Renal pelvis (tissue), 12 donors: ENCODE data around the gene ANKMY2. TPM values are rescaled to one million over a fixed set of nuclear protein-coding genes. Genes with fewer than 3 reads are reported as not detected.
A peak's percentile ranks its signal among the peaks of the same experiment; 100 is the strongest.
"Not testable (repeated sequence)": the region's sequence is repeated elsewhere in the genome, so short reads cannot be mapped to it uniquely, and the experiment has no call there.

Experiments used
- DNase-seq: peaks from one replicate; pipeline ENCODE4 v3.0.0-alpha.2; 2013
- long read RNA-seq, 16 experiments: transcript quantifications; one replicate each; lab custom pipeline, GENCODE V29; 2026
- polyA plus RNA-seq, 3 donors: library from polyadenylated mRNA; unstranded; fragments of 120-200 nt; gene quantifications; one replicate each; pipeline ENCODE4 v1.2.1, GENCODE V29; 2013; ENCODE audit not compliant: insufficient read length in 3 of 3

The ANKMY2 gene
- 10 to 100 TPM; 30.7 to 32.6 (median 30.8) TPM for polyA plus RNA-seq
- long read RNA-seq, donor 1, transcript ANKMY2-201 (10 exons, 2,555 nt), result major isoform, 9 of 10 reads
- long read RNA-seq, donor 1, partial matches to known transcripts, result 0 of 10 reads
- long read RNA-seq, donor 1, other reads (novel, unspliced or antisense), result 0 of 10 reads
- long read RNA-seq, donor 2, transcript ANKMY2-201 (10 exons, 2,555 nt), result major isoform, 13 of 13 reads
- long read RNA-seq, donor 2, partial matches to known transcripts, result 0 of 13 reads
- long read RNA-seq, donor 2, other reads (novel, unspliced or antisense), result 0 of 13 reads
- long read RNA-seq, donor 3, transcript ANKMY2-201 (10 exons, 2,555 nt), result major isoform, 9 of 9 reads
- long read RNA-seq, donor 3, partial matches to known transcripts, result 0 of 9 reads
- long read RNA-seq, donor 3, other reads (novel, unspliced or antisense), result 0 of 9 reads
- long read RNA-seq, donor 4, transcript ANKMY2-201 (10 exons, 2,555 nt), result major isoform, 10 of 10 reads
- long read RNA-seq, donor 4, partial matches to known transcripts, result 0 of 10 reads
- long read RNA-seq, donor 4, other reads (novel, unspliced or antisense), result 0 of 10 reads
- long read RNA-seq, donor 5, transcript ANKMY2-201 (10 exons, 2,555 nt), result major isoform, 5 of 5 reads
- long read RNA-seq, donor 5, partial matches to known transcripts, result 0 of 5 reads
- long read RNA-seq, donor 5, other reads (novel, unspliced or antisense), result 0 of 5 reads
- long read RNA-seq, donor 6, partial matches to known transcripts, result 0 of 3 reads
- long read RNA-seq, donor 6, other reads (novel, unspliced or antisense), result 0 of 3 reads
- long read RNA-seq, donor 7, transcript ANKMY2-201 (10 exons, 2,555 nt), result major isoform, 8 of 17 reads
- long read RNA-seq, donor 7, partial matches to known transcripts, result 9 of 17 reads
- long read RNA-seq, donor 7, other reads (novel, unspliced or antisense), result 0 of 17 reads
- long read RNA-seq, donor 8, partial matches to known transcripts, result 0 of 3 reads
- long read RNA-seq, donor 8, other reads (novel, unspliced or antisense), result 0 of 3 reads
- long read RNA-seq, donor 9, transcript ANKMY2-201 (10 exons, 2,555 nt), result major isoform, 11 of 11 reads
- long read RNA-seq, donor 9, partial matches to known transcripts, result 0 of 11 reads
- long read RNA-seq, donor 9, other reads (novel, unspliced or antisense), result 0 of 11 reads
- long read RNA-seq, donor 10, transcript ANKMY2-201 (10 exons, 2,555 nt), result major isoform, 11 of 12 reads
- long read RNA-seq, donor 10, partial matches to known transcripts, result 0 of 12 reads
- long read RNA-seq, donor 10, other reads (novel, unspliced or antisense), result 0 of 12 reads
- long read RNA-seq, donor 11, partial matches to known transcripts, result 0 of 3 reads
- long read RNA-seq, donor 11, other reads (novel, unspliced or antisense), result 0 of 3 reads
- long read RNA-seq, donor 12, transcript ANKMY2-201 (10 exons, 2,555 nt), result major isoform, 10 of 11 reads
- long read RNA-seq, donor 12, partial matches to known transcripts, result 0 of 11 reads
- long read RNA-seq, donor 12, other reads (novel, unspliced or antisense), result 0 of 11 reads
- long read RNA-seq, donor 13, partial matches to known transcripts, result 0 of 4 reads
- long read RNA-seq, donor 13, other reads (novel, unspliced or antisense), result 0 of 4 reads
- long read RNA-seq, donor 14, transcript ANKMY2-201 (10 exons, 2,555 nt), result major isoform, 11 of 17 reads
- long read RNA-seq, donor 14, partial matches to known transcripts, result 6 of 17 reads
- long read RNA-seq, donor 14, other reads (novel, unspliced or antisense), result 0 of 17 reads
- long read RNA-seq, donor 15, transcript ANKMY2-201 (10 exons, 2,555 nt), result major isoform, 9 of 157 reads
- long read RNA-seq, donor 15, partial matches to known transcripts, result 76 of 157 reads
- long read RNA-seq, donor 15, other reads (novel, unspliced or antisense), result 72 of 157 reads
- long read RNA-seq, donor 16, transcript ANKMY2-201 (10 exons, 2,555 nt), result major isoform, 7 of 7 reads
- long read RNA-seq, donor 16, partial matches to known transcripts, result 0 of 7 reads
- long read RNA-seq, donor 16, other reads (novel, unspliced or antisense), result 0 of 7 reads

DNA sequence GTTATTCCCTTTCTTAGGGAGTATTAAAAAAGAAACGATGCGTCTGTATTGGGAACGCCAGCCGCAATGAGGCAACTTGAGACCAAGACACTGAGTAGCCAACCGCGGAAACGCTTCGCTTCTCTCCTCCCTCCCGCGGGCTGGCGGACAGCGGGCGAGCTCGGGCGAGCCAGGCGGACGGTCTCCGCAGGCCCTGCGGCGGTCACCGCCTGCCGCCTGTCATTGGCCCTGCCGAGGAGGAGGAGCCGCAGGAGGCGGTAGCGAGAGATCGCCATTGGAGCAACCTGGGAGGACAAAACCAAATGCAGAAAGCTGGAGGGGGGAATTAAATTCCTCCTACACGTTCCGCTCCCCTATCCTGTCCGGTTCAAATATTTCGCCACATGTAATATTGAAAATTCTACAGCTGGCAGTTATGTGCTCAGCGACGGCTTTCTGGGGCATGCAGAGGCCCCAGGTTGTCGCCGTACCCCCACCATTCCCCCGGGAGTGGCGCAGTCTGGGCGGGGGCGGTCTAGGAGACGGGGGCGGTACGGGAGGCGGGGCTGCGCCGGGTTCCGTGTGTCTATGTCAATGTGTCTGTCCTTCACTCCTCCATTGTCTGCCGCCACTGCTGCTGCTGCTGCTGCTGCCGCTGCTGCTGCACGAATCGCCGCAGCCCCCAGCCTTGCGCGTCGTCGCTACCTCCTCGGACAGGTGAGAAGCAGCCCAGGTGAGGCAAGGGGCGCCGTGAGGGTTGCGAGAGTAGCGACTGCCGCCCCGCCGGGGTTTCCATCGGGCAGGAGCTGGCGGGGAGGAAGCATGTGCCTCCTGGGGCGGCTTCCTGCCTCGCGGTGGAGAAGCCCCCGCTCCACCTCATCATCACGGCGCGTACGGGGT lies at the start of gene ANKMY2, which contains the start of gene BZW2:
Gene ANKMY2 (minus strand): TSS at position 162 of the 879 bp plus-strand sequence. CDS start 181 bp downstream, outside the sequence.
Gene BZW2 (plus strand): TSS at position 589 of the 879 bp plus-strand sequence. CDS start 19,263 bp downstream, outside the sequence.
- peak; percentile 95 for DNase-seq

GRCh38 chr7:16694806-16695205 lies 49.3 kb upstream of the ANKMY2 start:
- DNase-seq, result no peak

GRCh38 chr7:16693601-16694318 lies 48.2 kb upstream of the ANKMY2 start:
- no peak for DNase-seq

GRCh38 chr7:16691241-16691640 lies 45.7 kb upstream of the ANKMY2 start:
- no peak for DNase-seq

GRCh38 chr7:16688249-16688648 lies 42.7 kb upstream of the ANKMY2 start:
- no peak for DNase-seq

DNA sequence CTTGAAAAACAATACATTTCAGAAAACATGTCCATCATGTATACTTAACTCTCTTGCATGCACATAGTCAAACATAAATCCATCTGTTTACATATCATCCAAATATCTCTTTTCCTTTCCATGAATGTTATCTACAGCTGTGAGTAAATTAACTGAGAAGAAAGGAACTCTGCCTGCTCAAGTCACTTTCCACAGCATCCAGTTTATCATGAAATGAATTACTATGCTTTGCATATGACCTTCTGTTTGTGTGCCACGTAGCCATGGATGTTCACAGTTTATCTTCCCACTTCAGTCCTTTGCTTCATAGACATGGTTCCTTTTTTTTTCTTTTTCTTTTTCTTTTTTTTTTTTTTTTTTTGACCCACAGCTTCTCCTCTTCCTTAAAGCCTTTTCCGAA lies 40.0 kb upstream of the ANKMY2 start:
- no peak for DNase-seq

- DNase-seq, result no peak
Observed at GRCh38 chr7:16684935-16685334, 39.4 kb upstream of the ANKMY2 start.

GRCh38 chr7:16678645-16679566 lies 33.4 kb upstream of the ANKMY2 start:
- DNase-seq, result not testable (repeated sequence)

GRCh38 chr7:16677978-16678494 lies 32.5 kb upstream of the ANKMY2 start:
- DNase-seq, result no peak

GRCh38 chr7:16675277-16675676 lies 29.7 kb upstream of the ANKMY2 start:
- no peak for DNase-seq

GRCh38 chr7:16671811-16672210 lies 26.3 kb upstream of the ANKMY2 start:
- no peak for DNase-seq

- DNase-seq, result no peak
Observed at GRCh38 chr7:16670731-16671344, 25.3 kb upstream of the ANKMY2 start.

DNA sequence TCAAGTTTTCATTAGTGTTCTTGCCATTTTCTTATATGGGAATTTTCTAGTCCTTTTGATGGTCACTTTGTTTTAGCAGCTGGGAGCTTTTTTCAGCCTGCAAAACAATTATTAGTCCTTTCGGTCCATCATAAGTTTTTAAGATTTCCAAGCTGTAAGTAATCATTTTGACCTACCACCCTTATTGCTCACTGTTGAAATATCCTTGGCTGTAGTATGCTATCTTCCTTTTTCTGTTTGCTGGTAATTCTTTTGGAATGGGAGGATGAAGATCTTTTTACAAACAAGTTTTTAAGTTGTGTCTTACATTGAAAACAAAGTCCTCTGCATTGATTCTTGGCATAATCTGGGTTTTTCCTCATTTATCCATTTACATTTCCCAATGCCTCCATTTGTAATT lies 24.5 kb upstream of the ANKMY2 start:
- DNase-seq, result no peak

DNA sequence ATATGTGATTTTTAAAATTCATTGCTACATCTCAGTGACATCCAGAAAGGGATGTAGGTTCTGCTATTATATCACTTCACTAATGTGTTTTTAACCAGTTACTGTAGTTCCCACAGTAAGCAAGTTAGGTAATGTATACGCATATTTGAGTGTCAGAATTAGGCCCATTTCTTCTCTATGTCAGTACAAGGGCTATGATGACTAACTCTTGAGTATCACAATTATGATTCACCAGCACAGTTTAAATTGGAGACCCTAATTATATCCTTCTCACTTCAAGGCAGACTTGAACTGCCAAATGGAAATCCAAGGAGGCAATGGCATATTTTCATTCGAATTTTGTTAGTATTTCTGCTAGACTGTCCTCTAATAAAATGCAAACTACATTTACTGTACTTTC lies 24.0 kb upstream of the ANKMY2 start:
- DNase-seq, result no peak

GRCh38 chr7:16668978-16669377 lies 23.4 kb upstream of the ANKMY2 start:
- no peak for DNase-seq
